ENCODE data around the gene RBM23. TPM values are rescaled to one million over a fixed set of nuclear protein-coding genes. Genes with fewer than 3 reads are reported as not detected.

RBM23 gene
- total RNA-seq, 4 donors from 2014 or later = 71.2 to 202 (median 105) TPM

GRCh38 chr14:22908601-22909000, 10.3 kb downstream of the RBM23 start:
- TF ChIP-seq CTCF (IDR thresholded peaks at IDR 0.05) (no peak), POLR2A (IDR thresholded peaks at IDR 0.05) (no peak)
- WGBS, 2 donors = 85 to 86% methylated on average over 8 of the region's 8 CpGs
- intact Hi-C loops (cut with DNase I; ENCODE audit: low total_unique reads) = no loop called here
- DNase-seq (ENCODE audit: low spot score in 2 of 2) = no peak
- H3K4me3 ChIP-seq (ENCODE audit: low read depth, poor library complexity, severe bottlenecking) = no peak overlapping the region

GRCh38 chr14:22907429-22907828, 11.5 kb downstream of the RBM23 start:
- intact Hi-C loops (cut with DNase I; ENCODE audit: low total_unique reads) = no loop called here
- no peak for DNase-seq (ENCODE audit: low spot score in 2 of 2)
- WGBS, 2 donors = 87 to 91% methylated on average over 3 of the region's 3 CpGs
- no peak overlapping the region for H3K4me3 ChIP-seq (ENCODE audit: low read depth, poor library complexity, severe bottlenecking)
- TF ChIP-seq POLR2A (IDR thresholded peaks at IDR 0.05) = no peak
- no peak for TF ChIP-seq CTCF (IDR thresholded peaks at IDR 0.05)

- TF ChIP-seq POLR2A (IDR thresholded peaks at IDR 0.05) = no peak
- TF ChIP-seq CTCF (IDR thresholded peaks at IDR 0.05) = no peak
- DNase-seq (ENCODE audit: low spot score in 2 of 2) = no peak
- 96 to 97% methylated on average over 20 of the region's 20 CpGs for whole genome bisulfite sequencing, 2 donors
- no peak overlapping the region for H3K4me3 ChIP-seq (ENCODE audit: low read depth, poor library complexity, severe bottlenecking)
- intact Hi-C loops (cut with DNase I; ENCODE audit: low total_unique reads) = no loop called here
These were observed 12.9 kb downstream of the RBM23 start for GRCh38 chr14:22906073-22906472.

GRCh38 chr14:22905627-22906026, 13.3 kb downstream of the RBM23 start:
- H3K4me3 ChIP-seq (ENCODE audit: low read depth, poor library complexity, severe bottlenecking) = no peak overlapping the region
- no peak for DNase-seq (ENCODE audit: low spot score in 2 of 2)
- intact Hi-C loops (cut with DNase I; ENCODE audit: low total_unique reads) = no loop called here
- no peak for TF ChIP-seq CTCF (IDR thresholded peaks at IDR 0.05)
- no peak for TF ChIP-seq POLR2A (IDR thresholded peaks at IDR 0.05)
- 94 to 95% methylated on average over 4 of the region's 4 CpGs for WGBS, 2 donors

- TF ChIP-seq POLR2A (IDR thresholded peaks at IDR 0.05) (no peak), CTCF (IDR thresholded peaks at IDR 0.05) (no peak)
- intact Hi-C loops (cut with DNase I; ENCODE audit: low total_unique reads) = no loop called here
- 41 to 60% methylated on average over 2 of the region's 2 CpGs for WGBS, 2 donors
- no peak overlapping the region for H3K4me3 ChIP-seq (ENCODE audit: low read depth, poor library complexity, severe bottlenecking)
- DNase-seq (ENCODE audit: low spot score in 2 of 2) = no peak
These were observed 15.2 kb downstream of the RBM23 start for GRCh38 chr14:22903742-22904087.

GRCh38 chr14:22901799-22902198, 17.1 kb downstream of the RBM23 start:
- 88 to 95% methylated on average over 7 of the region's 7 CpGs for WGBS, 2 donors
- no peak overlapping the region for H3K4me3 ChIP-seq (ENCODE audit: low read depth, poor library complexity, severe bottlenecking)
- TF ChIP-seq POLR2A (IDR thresholded peaks at IDR 0.05) (no peak), CTCF (IDR thresholded peaks at IDR 0.05) (no peak)
- DNase-seq (ENCODE audit: low spot score in 2 of 2) = no peak
- intact Hi-C loops (cut with DNase I; ENCODE audit: low total_unique reads) = no loop called here
